GM12878 (cell line): Measurements from ENCODE around the gene CCNC. TPM values are rescaled to one million over a fixed set of nuclear protein-coding genes. Genes with fewer than 3 reads are reported as not detected.

ENCODE experiments used
- ATAC-seq: fragments of 200-7000 bp; cut with Tn5 transposase; 3 replicates; pipeline ENCODE4 v1.9.1; 2020; ENCODE audit warnings: mild to moderate bottlenecking, moderate library complexity
- BruUV-seq: library from RNA; stranded (reverse); fragments of 400-500 nt; replicated peaks from 2 replicates; lab custom pipeline; 2021; lab: Mats Ljungman, UMichigan
- CTCF ChIA-PET: fragments of 300-600 bp; sonication (Branson Sonifier 250); formaldehyde crosslinking; extraction: SDS; loops from one replicate; lab custom pipeline; 2021; ENCODE audit warnings: inconsistent platforms; lab: Yijun Ruan, JAX
- POLR2A ChIA-PET: fragments of 350-600 bp; formaldehyde crosslinking; extraction: SDS; loops from one replicate; lab custom pipeline; 2021; ENCODE audit warnings: inconsistent platforms; lab: Charles Lee
- RAD21 ChIA-PET: fragments of 300-600 bp; sonication (Branson Sonifier 250); formaldehyde crosslinking; loops from one replicate; lab custom pipeline; 2023; ENCODE audit warnings: antibody characterized with exemption; ENCODE audit not compliant: unreplicated experiment; lab: Charles Lee
- SMC1A ChIA-PET: fragments of 300-600 bp; sonication (Branson Sonifier 250); formaldehyde crosslinking; loops from one replicate; lab custom pipeline; 2023; ENCODE audit not compliant: unreplicated experiment, uncharacterized antibody; lab: Charles Lee
- DNase-seq: peaks from one replicate; pipeline ENCODE4 v3.0.0-alpha.2; 2011; ENCODE audit warnings: low read depth, low spot score
- FAIRE-seq: peaks from 3 replicates; lab custom pipeline; 2011; peaks lifted over from hg19 to GRCh38; lab: Jason Lieb, UNC
- H2AFZ ChIP-seq: 2 replicates; pipeline ENCODE4 v1.6.0; 2011; ENCODE audit warnings: low read depth, low read length, control low read depth; ENCODE audit not compliant: control insufficient read depth
- H3K27ac ChIP-seq: 2 replicates; pipeline ENCODE4 v1.5.1; 2011; ENCODE audit warnings: control low read depth; ENCODE audit not compliant: control insufficient read depth, insufficient read depth
- H3K27me3 ChIP-seq, 2 experiments: replicated peaks in 1 of 2; 2 replicates each; pipeline versions ENCODE4 v1.6.0 to v1.6.1; 2011; ENCODE audit warnings: low read length in 1 of 2; ENCODE audit not compliant: control insufficient read depth in 2 of 2, insufficient read depth in 2 of 2
- H3K36me3 ChIP-seq, 2 experiments: 2 replicates each; pipeline ENCODE4 v1.5.1; 2011; ENCODE audit warnings: low read length in 1 of 2; ENCODE audit not compliant: control insufficient read depth in 2 of 2, insufficient read depth in 2 of 2
- H3K4me1 ChIP-seq: 2 replicates; pipeline ENCODE4 v1.6.1; 2011; ENCODE audit warnings: mild to moderate bottlenecking, low read length, moderate library complexity, mixed read lengths; ENCODE audit not compliant: control insufficient read depth, insufficient read depth
- H3K4me2 ChIP-seq: 2 replicates; pipeline ENCODE4 v1.6.0; 2011; ENCODE audit warnings: control low read depth; ENCODE audit not compliant: control insufficient read depth, insufficient read depth
- H3K4me3 ChIP-seq: fragments of 200-600 bp; sonication (generic); 2 replicates; pipeline ENCODE4 v1.5.1; 2016
- H3K79me2 ChIP-seq: 2 replicates; pipeline ENCODE4 v1.6.0; 2011; ENCODE audit warnings: low read length; ENCODE audit not compliant: control insufficient read depth, insufficient read depth
- H3K9ac ChIP-seq: 2 replicates; pipeline ENCODE4 v1.8.0; 2011; ENCODE audit warnings: low read length, control low read depth, mixed read lengths; ENCODE audit not compliant: control insufficient read depth, insufficient read depth
- H3K9me3 ChIP-seq: replicated peaks from 3 replicates; pipeline ENCODE4 v1.5.1; 2011; ENCODE audit warnings: mild to moderate bottlenecking, low read length; ENCODE audit not compliant: control insufficient read depth, insufficient read depth
- H4K20me1 ChIP-seq: 2 replicates; pipeline ENCODE4 v1.6.0; 2011; ENCODE audit not compliant: control insufficient read depth, insufficient read depth
- ATF7 ChIP-seq: fragments of 450-650 bp; IDR thresholded peaks from 2 replicates; pipeline ENCODE4 v1.6.1; 2016; ENCODE audit warnings: low read depth, mild to moderate bottlenecking
- CHD4 ChIP-seq: fragments of 200-600 bp; sonication (generic); IDR thresholded peaks from 2 replicates; pipeline ENCODE4 v1.6.1; 2016; ENCODE audit warnings: mild to moderate bottlenecking
- EGR1 ChIP-seq, 2 experiments: IDR thresholded peaks; 1 replicate in 1 of 2; 2 replicates in 1 of 2; pipeline ENCODE4 v1.6.1; 2011 to 2012; ENCODE audit warnings: low read depth in 2 of 2, low read length in 2 of 2, borderline replicate concordance in 1 of 2, mild to moderate bottlenecking in 1 of 2, moderate library complexity in 1 of 2
- HCFC1 ChIP-seq: fragments of 150-350 bp; IDR thresholded peaks from 2 replicates; pipeline ENCODE4 v1.6.1; 2014; ENCODE audit warnings: low read length
- IKZF2 ChIP-seq, 2 experiments: fragments of 450-650 bp; IDR thresholded peaks; 2 replicates each; pipeline ENCODE4 v1.6.1; 2017; ENCODE audit warnings: mild to moderate bottlenecking in 2 of 2, moderate library complexity in 2 of 2
- MYB ChIP-seq: fragments of 150-350 bp; IDR thresholded peaks from 2 replicates; pipeline ENCODE4 v1.6.1; 2014; ENCODE audit warnings: mild to moderate bottlenecking, low read depth, low read length, borderline replicate concordance
- NFIC ChIP-seq: IDR thresholded peaks from 2 replicates; pipeline ENCODE4 v1.6.1; 2012; ENCODE audit warnings: low read depth, mild to moderate bottlenecking, inconsistent platforms, low read length, moderate library complexity
- NR2C2 ChIP-seq: IDR thresholded peaks from 2 replicates; pipeline ENCODE4 v1.6.1; 2011; ENCODE audit warnings: borderline replicate concordance, low read depth; ENCODE audit not compliant: control insufficient read depth, insufficient read length
- PAX5 ChIP-seq: IDR thresholded peaks from 2 replicates; pipeline ENCODE4 v1.6.1; 2011; ENCODE audit warnings: low read depth, low read length, borderline replicate concordance
- RBBP5 ChIP-seq: fragments of 200-600 bp; sonication (generic); conservative IDR thresholded peaks from 2 replicates; pipeline ENCODE4 v1.6.1; 2016
- REST ChIP-seq: IDR thresholded peaks from 2 replicates; pipeline ENCODE4 v1.6.1; 2012; ENCODE audit warnings: mild to moderate bottlenecking, low read depth, low read length
- SMAD1 ChIP-seq: fragments of 450-650 bp; IDR thresholded peaks from 2 replicates; pipeline ENCODE4 v1.6.1; 2018; ENCODE audit warnings: mild to moderate bottlenecking, low read depth; ENCODE audit not compliant: partially characterized antibody
- SPI1 ChIP-seq: IDR thresholded peaks from 2 replicates; pipeline ENCODE4 v1.6.1; 2011; ENCODE audit warnings: low read depth, mild to moderate bottlenecking, low read length, moderate library complexity, borderline replicate concordance; ENCODE audit not compliant: insufficient read depth
- TCF12 ChIP-seq: IDR thresholded peaks from 2 replicates; pipeline ENCODE4 v1.6.1; 2011; ENCODE audit warnings: low read depth, mild to moderate bottlenecking, low read length
- WGBS: methylation state at CpG from one replicate; pipeline ENCODE4 v1.1.6; 2016; ENCODE audit warnings: low lambda C conversion rate; ENCODE audit not compliant: insufficient replicate concordance, insufficient coverage; ENCODE audit errors: missing lambda C conversion rate; 5-methylcytosine and 5-hydroxymethylcytosine counted together
- in situ Hi-C: fragments of 300-500 bp; cut with MboI; formaldehyde crosslinking; loops from 9 replicates; pipeline ENCODE4 v1.14.3; 2018; ENCODE audit warnings: mixed read lengths
- intact Hi-C: fragments of 100-400 bp; cut with micrococcal nuclease; formaldehyde crosslinking; loops from one replicate; pipeline ENCODE4 v1.14.2; 2022; ENCODE audit not compliant: unreplicated experiment
- polyA plus RNA-seq, 11 experiments: library from polyadenylated mRNA; depleted of rRNA in 4 of 11; unstranded in 6 of 11; stranded (reverse) in 5 of 11; fragments of >200 nt; fragmentation: Nextera tagmentation in 4 of 11; fragmentation: Illumina TruSeq in 1 of 11; extraction: Ambion mirVana in 4 of 11; extraction: Trizol in 1 of 11; gene quantifications; 1 replicate in 1 of 11; 2 replicates in 10 of 11; pipeline versions ENCODE4 v1.2.1 to v1.2.3, GENCODE V29; 2011 to 2016; ENCODE audit warnings: inconsistent platforms in 2 of 11, missing spikeins in 2 of 11, low read depth in 1 of 11
- total RNA-seq, 4 experiments: library from RNA; depleted of rRNA in 3 of 4; stranded (reverse); fragments of >200 nt in 3 of 4; fragmentation: Illumina TruSeq in 1 of 4; extraction: Trizol in 1 of 4; gene quantifications; 2 replicates each; pipeline versions ENCODE4 v1.2.1 to v1.2.3, GENCODE V29; 2013 to 2021
- TF ChIP-seq, protein P1 (sequence below): fragments of 450-650 bp; formaldehyde crosslinking; IDR thresholded peaks from 2 replicates; pipeline ENCODE4 v1.5.0; 2022; ENCODE audit warnings: mild to moderate bottlenecking, missing genetic modification characterization

The CCNC gene
- total and polyA plus RNA-seq, 10 of the 15 experiments (the other 5 are each of a cell fraction or from before 2014, with no cell fraction given): 68.5 to 168 (median 99.4) TPM

GRCh38 chr6:99575544-99576227 lies 7.2 kb upstream of the CCNC start (continued):
- TF ChIP-seq TCF12 (no peak), SPI1 (no peak)

DNA sequence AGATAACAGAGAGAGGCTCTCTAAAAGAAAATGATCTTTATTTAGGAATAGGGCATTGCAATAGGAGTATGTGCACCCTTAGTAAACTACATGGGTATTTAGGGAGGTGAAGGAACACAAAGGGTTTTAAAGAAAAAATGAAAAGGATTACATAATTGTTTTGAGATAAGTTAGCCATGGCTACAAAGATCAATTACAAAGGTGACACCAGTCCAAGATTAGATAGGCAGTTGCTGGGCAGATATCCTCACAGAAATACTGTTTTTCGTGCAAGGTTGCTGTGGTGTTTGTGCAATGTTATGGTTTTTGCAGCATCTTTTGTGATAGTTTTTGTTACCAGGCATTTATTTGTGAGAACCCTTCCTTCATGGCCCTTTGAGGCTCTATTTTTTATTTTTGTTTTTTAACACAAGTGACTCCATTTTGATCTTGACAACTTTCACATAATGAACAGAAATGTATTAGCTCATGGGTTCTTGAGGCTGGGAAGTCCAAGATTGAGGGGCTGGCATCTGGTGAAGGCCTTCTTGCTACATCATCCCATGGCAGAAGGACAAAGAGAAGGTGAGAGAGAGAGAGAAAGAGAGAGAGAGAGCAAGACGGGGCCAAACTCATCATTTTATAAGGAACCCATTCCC lies 5.6 kb upstream of the CCNC start:
- in situ Hi-C loops: no loop called here
- ATAC-seq: no peak
- POLR2A ChIA-PET: interaction anchor here (0.6 kb wide), 1 partner anchor 62 kb away, joined by 3 read pairs; no protein-coding TSS in a partner anchor
- no peak for TF ChIP-seq NR2C2
- TF ChIP-seq IKZF2 (IDR thresholded peaks at IDR 0.05): no peak
- TF ChIP-seq HCFC1: no peak
- TF ChIP-seq ATF7: no peak
- TF ChIP-seq, protein P1, sequence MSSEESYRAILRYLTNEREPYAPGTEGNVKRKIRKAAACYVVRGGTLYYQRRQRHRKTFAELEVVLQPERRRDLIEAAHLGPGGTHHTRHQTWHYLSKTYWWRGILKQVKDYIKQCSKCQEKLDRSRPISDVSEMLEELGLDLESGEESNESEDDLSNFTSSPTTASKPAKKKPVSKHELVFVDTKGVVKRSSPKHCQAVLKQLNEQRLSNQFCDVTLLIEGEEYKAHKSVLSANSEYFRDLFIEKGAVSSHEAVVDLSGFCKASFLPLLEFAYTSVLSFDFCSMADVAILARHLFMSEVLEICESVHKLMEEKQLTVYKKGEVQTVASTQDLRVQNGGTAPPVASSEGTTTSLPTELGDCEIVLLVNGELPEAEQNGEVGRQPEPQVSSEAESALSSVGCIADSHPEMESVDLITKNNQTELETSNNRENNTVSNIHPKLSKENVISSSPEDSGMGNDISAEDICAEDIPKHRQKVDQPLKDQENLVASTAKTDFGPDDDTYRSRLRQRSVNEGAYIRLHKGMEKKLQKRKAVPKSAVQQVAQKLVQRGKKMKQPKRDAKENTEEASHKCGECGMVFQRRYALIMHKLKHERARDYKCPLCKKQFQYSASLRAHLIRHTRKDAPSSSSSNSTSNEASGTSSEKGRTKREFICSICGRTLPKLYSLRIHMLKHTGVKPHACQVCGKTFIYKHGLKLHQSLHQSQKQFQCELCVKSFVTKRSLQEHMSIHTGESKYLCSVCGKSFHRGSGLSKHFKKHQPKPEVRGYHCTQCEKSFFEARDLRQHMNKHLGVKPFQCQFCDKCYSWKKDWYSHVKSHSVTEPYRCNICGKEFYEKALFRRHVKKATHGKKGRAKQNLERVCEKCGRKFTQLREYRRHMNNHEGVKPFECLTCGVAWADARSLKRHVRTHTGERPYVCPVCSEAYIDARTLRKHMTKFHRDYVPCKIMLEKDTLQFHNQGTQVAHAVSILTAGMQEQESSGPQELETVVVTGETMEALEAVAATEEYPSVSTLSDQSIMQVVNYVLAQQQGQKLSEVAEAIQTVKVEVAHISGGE (CRISPR knock-in tag): no peak
- no peak for TF ChIP-seq SMAD1
- TF ChIP-seq EGR1 (IDR thresholded peaks at IDR 0.05; ENCODE audit: borderline replicate concordance in 1 of 2, low read depth in 2 of 2, low read length in 2 of 2): no peak
- TF ChIP-seq NFIC: no peak
- no peak for TF ChIP-seq RBBP5
- TF ChIP-seq CHD4: no peak
- no peak for TF ChIP-seq PAX5
- no peak for TF ChIP-seq MYB
- no peak for TF ChIP-seq REST

More for the DNA sequence above, 5.6 kb upstream of the CCNC start:
- no peak for DNase-seq
- Histone ChIP-seq H3K36me3 (no peaks in the 10 kb centered on the region), H3K9me3 (no peaks in the 10 kb centered on the region), H3K4me2 (no peak overlapping the region), H3K9ac (no peak overlapping the region), H3K27ac (no peak overlapping the region), H3K4me1 (no peaks in the 10 kb centered on the region), H2AFZ (no peak overlapping the region), H3K27me3 (no peaks in the 10 kb centered on the region; a peak in 1 of 4 replicates), H3K79me2 (no peaks in the 10 kb centered on the region), H4K20me1 (no peaks in the 10 kb centered on the region), H3K4me3 (no peak overlapping the region)
- CTCF ChIA-PET: interaction anchor here (0.7 to 1.0 kb wide), 2 partner anchors 8 to 1248 kb away, joined by 3 read pairs; no protein-coding TSS in a partner anchor
- no peak for FAIRE-seq
- RAD21 ChIA-PET: no interaction called here
- SMC1A ChIA-PET: interaction anchor here (0.8 to 1.3 kb wide), 3 partner anchors 21 to 171 kb away, joined by 3 read pairs; no protein-coding TSS in a partner anchor
- WGBS: 53% methylated on average over 2 of the region's 2 CpGs
- no TSS peak for BruUV-seq
- intact Hi-C loops: no loop called here
